ENCODE results near the gene LDAF1.

Gene LDAF1

DNA sequence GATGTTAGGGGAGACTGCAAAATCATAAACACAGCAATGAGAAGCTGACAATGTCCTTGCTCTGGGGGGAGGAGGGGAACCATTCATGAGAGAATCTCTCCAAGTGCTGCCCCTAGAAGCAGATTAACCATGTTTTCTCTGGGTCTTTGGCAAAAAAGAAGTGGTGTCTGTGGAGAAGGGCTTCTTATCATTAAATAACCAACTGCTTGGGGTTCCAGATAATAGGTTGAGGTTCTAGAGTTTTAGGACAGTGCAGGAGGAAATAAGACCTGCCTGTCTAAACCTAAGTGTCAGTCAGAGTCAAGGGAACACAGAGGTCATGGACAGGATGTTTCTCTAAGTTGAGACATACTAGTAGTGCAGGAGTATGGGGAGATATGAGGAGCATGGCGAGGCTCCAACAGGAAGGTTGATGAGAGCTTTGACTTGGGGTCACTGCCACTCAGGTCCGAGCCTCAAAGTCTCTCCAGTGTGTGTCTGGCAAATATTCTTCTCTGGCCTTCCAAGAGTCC lies 69.9 kb downstream of the LDAF1 start:
- Histone ChIP-seq H3K27ac (ENCODE audit: low read depth, low read length) (no peak overlapping the region), H3K4me1 (ENCODE audit: control insufficient read depth in 1 of 2, insufficient read depth in 2 of 2, low read length in 2 of 2) (peaks cover 7 to 25% of the 10 kb centered on the region in 2 donors), H3K9me3 (ENCODE audit: control insufficient read depth in 1 of 2, low read length in 2 of 2) (no peaks in the 10 kb centered on the region), H3K36me3 (ENCODE audit: control insufficient read depth in 1 of 2, insufficient read depth in 2 of 2, low read length in 2 of 2) (no peaks in the 10 kb centered on the region), H3K9ac (ENCODE audit: low read depth in 1 of 2, low read length in 2 of 2) (no peak overlapping the region), H3K4me3 (ENCODE audit: low read depth in 1 of 2, low read length in 2 of 2) (no peak overlapping the region), H3K27me3 (ENCODE audit: control insufficient read depth in 1 of 2, insufficient read depth in 2 of 2, low read length in 2 of 2) (peaks cover 0 to 5% of the 10 kb centered on the region in 2 donors)

All from duodenal mucosa (tissue), 2 donors.